Measurements from ENCODE around the gene CLEC3B. TPM values are rescaled to one million over a fixed set of nuclear protein-coding genes. Genes with fewer than 3 reads are reported as not detected.

The CLEC3B gene
- total and polyA plus RNA-seq, 2 of the 8 experiments (the other 6 are each of a cell fraction or from before 2014, with no cell fraction given), result 0.32 TPM; not detected in 1

- TF ChIP-seq SRF (IDR thresholded peaks at IDR 0.05; ENCODE audit: low read depth, low read length) (no peak), SIN3A (conservative IDR thresholded peaks at IDR 0.05 in 1 of 2, IDR thresholded peaks at IDR 0.05 in 1 of 2; ENCODE audit: low read depth in 1 of 2, low read length in 2 of 2) (no peak), CEBPB (IDR thresholded peaks at IDR 0.05; ENCODE audit: low read depth, low read length) (no peak), CTCF (IDR thresholded peaks at IDR 0.05; ENCODE audit: control extremely low read depth in 1 of 3, insufficient read depth in 1 of 3, low read depth in 1 of 3, low read length in 3 of 3) (no peak), BRCA1 (IDR thresholded peaks at IDR 0.05; ENCODE audit: low read depth, low read length) (no peak), RFX5 (IDR thresholded peaks at IDR 0.05; ENCODE audit: borderline replicate concordance, low read depth, low read length) (no peak), RAD21 (IDR thresholded peaks at IDR 0.05 in 1 of 2, conservative IDR thresholded peaks at IDR 0.05 in 1 of 2; ENCODE audit: low read depth in 2 of 2, low read length in 2 of 2) (no peak), ASH2L (IDR thresholded peaks at IDR 0.05; ENCODE audit: low read length) (peak; percentile 55), MAFK (IDR thresholded peaks at IDR 0.05; ENCODE audit: low read depth, low read length) (no peak), SUZ12 (IDR thresholded peaks at IDR 0.05; ENCODE audit: low read length) (peak; percentile 55), TAF7 (optimal IDR thresholded peaks at IDR 0.05; ENCODE audit: borderline replicate concordance, low read depth, low read length) (no peak)
Observed at GRCh38 chr3:45035441-45036301, 9.6 kb downstream of the CLEC3B start (continued).
